SK-N-MC (cell line): Measurements from ENCODE around the gene TFPT.

Experiments
- DNase-seq: peaks from one replicate; pipeline ENCODE4 v3.0.0-alpha.2; 2011; ENCODE audit warnings: low read depth, low spot score
- H3K27ac ChIP-seq: fragments of 200-600 bp; sonication (generic); 2 replicates; pipeline ENCODE4 v1.5.1; 2016; ENCODE audit warnings: mixed run types
- H3K36me3 ChIP-seq: fragments of 200-600 bp; sonication (generic); 2 replicates; pipeline ENCODE4 v1.6.1; 2017; ENCODE audit warnings: antibody characterized with exemption, low read length, mixed read lengths; ENCODE audit not compliant: insufficient read depth
- H3K4me3 ChIP-seq: fragments of 200-600 bp; sonication (generic); 2 replicates; pipeline ENCODE4 v1.5.1; 2016
- H3K9ac ChIP-seq: fragments of 200-600 bp; sonication (generic); 2 replicates; pipeline ENCODE4 v1.8.0; 2017; ENCODE audit warnings: mixed run types, mixed read lengths; ENCODE audit not compliant: insufficient read length
- H3K9me3 ChIP-seq: fragments of 200-600 bp; sonication (generic); 2 replicates; pipeline ENCODE4 v1.6.1; 2017; ENCODE audit warnings: low read depth, mild to moderate bottlenecking, antibody characterized with exemption, low read length, moderate library complexity, mixed read lengths
- EZH2 ChIP-seq: fragments of 200-600 bp; sonication (generic); IDR thresholded peaks from one replicate; pipeline ENCODE4 v1.6.1; 2017; ENCODE audit warnings: antibody characterized with exemption
- FOXP2 ChIP-seq: optimal IDR thresholded peaks from 2 replicates; pipeline ENCODE3; 2011; ENCODE audit warnings: mild to moderate bottlenecking, moderate library complexity; ENCODE audit not compliant: insufficient read depth; ENCODE audit errors: extremely low read length, control extremely low read depth
- POLR2AphosphoS5 ChIP-seq: IDR thresholded peaks from 2 replicates; pipeline ENCODE4 v1.6.1; 2012; ENCODE audit warnings: mild to moderate bottlenecking, low read depth, low read length, borderline replicate concordance

TFPT gene

DNA sequence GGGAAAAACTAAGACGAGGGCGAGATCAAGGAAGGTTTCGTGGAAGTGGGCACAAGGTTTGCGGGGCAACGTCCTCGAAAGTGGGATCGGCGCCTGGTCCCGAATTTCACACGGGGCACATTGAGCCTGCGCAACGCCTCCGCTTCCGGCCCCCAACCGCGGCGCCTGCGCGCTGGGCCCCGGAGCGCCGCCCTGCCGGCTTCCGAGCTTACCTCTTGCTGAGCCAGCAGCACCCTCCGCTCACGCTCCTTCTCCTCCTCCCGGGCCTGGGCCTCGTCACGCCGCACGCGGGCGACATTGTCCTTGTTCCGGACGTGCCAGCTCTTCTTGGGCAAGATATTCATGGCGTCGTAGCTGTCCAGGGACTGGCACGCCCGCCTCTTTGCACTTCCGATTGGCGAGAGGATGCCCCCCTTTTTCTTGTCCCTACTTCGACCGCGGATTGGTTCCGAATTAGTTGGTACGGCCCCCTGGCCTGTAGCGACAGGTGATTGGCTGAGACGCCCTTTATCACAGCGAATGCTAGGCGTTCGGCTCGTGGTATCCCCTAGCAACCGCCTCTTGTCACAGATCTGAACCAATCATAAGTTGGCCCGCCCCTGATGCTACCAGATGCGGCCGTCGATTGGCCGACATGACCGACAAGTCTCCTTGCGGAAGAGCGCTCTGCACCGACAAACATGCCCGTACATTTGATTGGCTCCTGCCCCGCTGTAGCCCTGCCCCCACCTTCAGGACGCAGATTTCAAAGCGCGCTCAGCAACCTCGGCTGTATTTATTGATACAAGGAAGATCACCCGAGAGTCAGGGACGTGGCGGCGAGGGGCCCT, 44.1 kb upstream of the TFPT start, which contains the start of gene LENG1:
TSS of gene LENG1 (minus strand) at position 370 of the 830 bp plus-strand sequence. CDS start at position 344, 26 bp downstream.
- Histone ChIP-seq H3K9ac (peak within 1 kb of the TSS; percentile 91), H3K36me3 (peaks cover 28% of the 10 kb centered on the region), H3K9me3 (no peaks in the 10 kb centered on the region), H3K27ac (peak within 1 kb of the TSS; percentile 93), H3K4me3 (peak within 1 kb of the TSS; percentile 97)
- no peak for TF ChIP-seq FOXP2
- no peak for TF ChIP-seq EZH2
- peak; percentile 74 for TF ChIP-seq POLR2AphosphoS5
- peak; percentile 99 for DNase-seq

DNA sequence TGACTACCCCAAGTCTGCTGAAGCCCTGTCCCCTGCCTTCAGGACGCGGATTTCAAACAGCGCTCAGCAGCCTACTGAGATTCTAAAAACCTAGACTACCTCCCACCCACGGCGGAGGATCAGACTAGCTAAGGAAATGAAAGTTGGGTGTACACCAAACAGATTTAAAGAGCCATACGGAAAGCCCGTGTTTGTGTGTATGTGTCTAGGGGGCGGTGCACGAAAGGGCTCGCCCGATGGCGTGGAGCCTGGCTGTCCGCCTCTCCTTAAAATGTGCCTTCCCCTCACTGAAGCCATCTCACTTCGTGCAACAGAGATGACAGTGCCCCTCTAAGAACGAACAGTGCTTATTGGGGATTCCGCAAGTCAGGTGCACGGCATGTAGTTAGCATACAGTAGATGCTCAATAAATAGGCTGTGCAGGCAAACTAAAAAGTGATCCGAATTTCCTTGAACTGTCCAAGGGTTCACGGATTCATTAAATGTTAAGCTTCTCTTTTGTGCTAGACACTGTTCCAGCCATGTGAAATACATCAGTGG, 43.4 kb upstream of the TFPT start:
- peaks cover 35% of the 10 kb centered on the region for H3K36me3 ChIP-seq
- no peak for DNase-seq
- no peaks in the 10 kb centered on the region for H3K9me3 ChIP-seq
- H3K4me3 ChIP-seq, result peak overlapping the region; percentile 92
- peak overlapping the region; percentile 82 for H3K9ac ChIP-seq
- TF ChIP-seq EZH2 (no peak), POLR2AphosphoS5 (no peak), FOXP2 (no peak)
- H3K27ac ChIP-seq, result peak overlapping the region; percentile 93; the same call in 1 of the 2 replicates

DNA sequence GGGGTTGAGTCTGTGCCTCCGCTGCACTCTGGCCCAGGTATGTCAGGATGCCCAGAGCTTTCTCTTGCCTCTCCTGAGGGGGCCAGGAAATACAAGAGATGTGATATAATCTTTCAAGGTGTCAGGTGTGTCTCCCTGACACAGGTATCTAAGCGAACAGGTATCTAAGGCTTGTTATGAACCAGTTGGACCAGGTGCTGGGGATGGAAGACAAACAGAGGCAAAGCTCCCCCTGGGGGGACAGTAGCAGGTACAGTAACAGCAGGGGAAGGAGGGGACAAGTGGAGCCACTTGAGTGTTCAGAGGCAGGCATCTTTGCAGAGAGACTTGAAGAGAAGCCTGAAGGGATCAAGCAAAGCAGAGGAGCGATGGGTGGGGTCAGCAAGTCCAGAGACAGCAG, 41.5 kb upstream of the TFPT start:
- H3K4me3 ChIP-seq, result no peak overlapping the region
- no peak for DNase-seq
- TF ChIP-seq POLR2AphosphoS5 (no peak), EZH2 (no peak), FOXP2 (no peak)
- no peaks in the 10 kb centered on the region for H3K9me3 ChIP-seq
- no peak overlapping the region for H3K9ac ChIP-seq
- peaks cover 55% of the 10 kb centered on the region for H3K36me3 ChIP-seq
- H3K27ac ChIP-seq, result no peak overlapping the region

DNA sequence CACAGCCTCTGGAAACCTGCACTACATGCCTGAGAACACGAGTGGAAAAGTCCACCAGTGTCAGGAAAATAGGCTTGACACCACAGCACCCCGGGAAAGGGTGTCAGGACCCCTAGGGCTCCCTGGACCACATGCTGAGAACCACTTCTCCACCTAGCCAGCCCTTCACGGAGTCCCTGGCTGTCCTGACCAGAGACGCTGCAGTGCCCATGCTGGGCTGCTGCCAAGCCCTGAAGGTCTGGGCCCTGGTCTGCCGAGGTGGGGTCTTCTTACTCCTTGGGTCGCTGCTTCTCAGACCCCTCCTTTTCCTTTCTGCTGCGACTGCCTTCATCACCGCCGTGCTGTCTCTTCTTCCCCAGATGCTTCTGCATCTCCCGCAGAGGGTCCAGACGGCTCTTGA, 41.0 kb upstream of the TFPT start:
- peaks cover 59% of the 10 kb centered on the region for H3K36me3 ChIP-seq
- no peak overlapping the region for H3K9ac ChIP-seq

DNA sequence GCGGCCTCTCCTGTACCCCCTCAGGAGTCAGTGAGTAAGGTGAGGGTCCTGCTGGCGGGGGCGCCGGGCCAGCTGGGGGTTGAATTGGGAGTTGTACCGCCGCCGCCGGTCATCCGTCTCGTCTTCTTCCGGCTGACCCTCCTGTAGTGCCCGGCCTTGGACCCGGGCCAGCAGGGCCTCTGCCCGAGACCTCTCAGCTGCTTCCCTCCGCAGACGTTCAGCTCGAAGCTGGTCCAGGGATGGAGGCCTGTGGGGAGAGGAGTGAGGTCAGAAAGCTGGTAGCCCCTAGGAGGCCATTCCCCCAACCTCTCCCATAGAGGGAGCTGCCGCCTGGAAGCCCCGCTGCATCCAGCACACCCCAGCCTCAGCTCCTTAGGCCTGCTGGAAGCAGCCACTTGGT, 40.2 kb upstream of the TFPT start:
- no peak for TF ChIP-seq FOXP2
- no peak for TF ChIP-seq EZH2
- no peak for TF ChIP-seq POLR2AphosphoS5
- H3K4me3 ChIP-seq, result no peak overlapping the region
- DNase-seq, result no peak

More for the DNA sequence above, 41.0 kb upstream of the TFPT start:
- Histone ChIP-seq H3K27ac (no peak overlapping the region), H3K9me3 (no peaks in the 10 kb centered on the region), H3K4me3 (no peak overlapping the region)
- no peak for TF ChIP-seq EZH2
- no peak for TF ChIP-seq FOXP2
- TF ChIP-seq POLR2AphosphoS5, result peak; percentile 10; the same call in 1 of the 2 replicates
- no peak for DNase-seq

GRCh38 chr19:54154603-54155345, 39.3 kb upstream of the TFPT start:
- no peak overlapping the region for H3K4me3 ChIP-seq
- H3K27ac ChIP-seq, result no peak overlapping the region
- H3K9me3 ChIP-seq, result no peaks in the 10 kb centered on the region
- TF ChIP-seq FOXP2, result no peak
- no peak for TF ChIP-seq EZH2
- TF ChIP-seq POLR2AphosphoS5, result no peak
- H3K36me3 ChIP-seq, result peaks cover 71% of the 10 kb centered on the region
- no peak overlapping the region for H3K9ac ChIP-seq
- DNase-seq, result no peak

More for the DNA sequence above, 40.2 kb upstream of the TFPT start:
- Histone ChIP-seq H3K9me3 (no peaks in the 10 kb centered on the region), H3K27ac (no peak overlapping the region), H3K9ac (no peak overlapping the region), H3K36me3 (peaks cover 64% of the 10 kb centered on the region)

DNA sequence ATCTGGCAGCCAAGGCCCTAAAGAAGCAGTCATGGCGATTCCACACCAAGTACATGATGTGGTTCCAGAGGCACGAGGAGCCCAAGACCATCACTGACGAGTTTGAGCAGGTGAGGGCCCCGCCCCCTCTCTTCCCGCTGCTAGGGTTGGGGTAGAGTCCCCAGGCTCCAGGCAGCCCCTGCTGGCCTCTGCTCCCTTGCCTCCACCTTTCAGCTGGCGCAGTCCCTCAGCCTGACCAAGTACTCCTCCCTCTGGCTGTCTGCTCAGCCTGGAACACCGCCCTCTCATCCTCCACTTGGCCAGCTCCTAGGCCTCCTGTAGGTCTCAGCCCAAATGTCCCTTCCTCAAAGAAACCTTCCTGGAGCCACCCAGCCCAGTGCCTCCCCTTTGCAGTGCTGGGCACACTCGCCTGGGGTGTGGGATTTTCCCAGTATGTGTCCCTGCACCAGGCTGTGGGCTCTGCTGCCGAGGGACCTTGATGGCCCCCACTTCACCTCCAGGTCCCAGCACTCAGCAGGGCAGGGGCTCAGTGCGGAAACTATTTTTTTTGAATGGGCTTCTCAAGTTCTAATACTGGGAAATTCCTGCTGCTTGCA, 38.4 kb upstream of the TFPT start:
- Histone ChIP-seq H3K9ac (no peak overlapping the region), H3K4me3 (no peak overlapping the region), H3K27ac (no peak overlapping the region), H3K36me3 (peaks cover 78% of the 10 kb centered on the region), H3K9me3 (no peaks in the 10 kb centered on the region)
- TF ChIP-seq FOXP2 (no peak), POLR2AphosphoS5 (peak; percentile 11; the same call in 1 of the 2 replicates), EZH2 (no peak)
- no peak for DNase-seq
